HepG2 (cell line): ENCODE results near the gene IQSEC1. TPM values are rescaled to one million over a fixed set of nuclear protein-coding genes. Genes with fewer than 3 reads are reported as not detected.

Experiments used
- ATAC-seq: fragments of 200-7000 bp; cut with Tn5 transposase; 3 replicates; pipeline ENCODE4 v1.9.1; 2020; ENCODE audit warnings: mild to moderate bottlenecking, moderate library complexity
- BruUV-seq: library from RNA; stranded (reverse); fragments of 400-500 nt; replicated peaks from 2 replicates; lab custom pipeline; 2021; lab: Mats Ljungman, UMichigan
- CTCF ChIA-PET: fragments of 300-600 bp; formaldehyde crosslinking; extraction: SDS; loops from one replicate; lab custom pipeline; 2021; ENCODE audit warnings: low total read pairs, inconsistent platforms, low intra/inter-chr PET ratio; lab: Yijun Ruan, JAX
- POLR2A ChIA-PET: fragments of 350-600 bp; sonication (Branson Sonifier 250); formaldehyde crosslinking; loops from one replicate; lab custom pipeline; 2020; ENCODE audit warnings: antibody characterized with exemption, inconsistent platforms; lab: Yijun Ruan, JAX
- DNase-seq: peaks from one replicate; pipeline ENCODE4 v3.0.0-alpha.2; 2015; ENCODE audit warnings: low spot score
- FAIRE-seq: peaks from 3 replicates; lab custom pipeline; 2011; peaks lifted over from hg19 to GRCh38; lab: Jason Lieb, UNC
- H2AFZ ChIP-seq: one replicate; pipeline ENCODE4 v1.6.1; 2011; ENCODE audit warnings: low read length, inconsistent platforms
- H3K27ac ChIP-seq: fragments of 300-600 bp; 3 replicates; pipeline ENCODE4 v1.8.0; 2011; ENCODE audit warnings: mixed run types, mild to moderate bottlenecking, mixed read lengths, low read length, inconsistent platforms; ENCODE audit not compliant: insufficient read depth; ENCODE audit errors: extremely low read length
- H3K27me3 ChIP-seq, 2 experiments: fragments of 200-600 bp in 1 of 2; 2 replicates in 1 of 2; 3 replicates in 1 of 2; pipeline versions ENCODE4 v1.6.0 to v1.8.0; 2011; ENCODE audit warnings: low read length in 2 of 2, mild to moderate bottlenecking in 2 of 2, moderate library complexity in 2 of 2, inconsistent platforms in 1 of 2; ENCODE audit not compliant: insufficient read depth in 2 of 2, control insufficient read depth in 1 of 2
- H3K36me3 ChIP-seq, 2 experiments: fragments of 200-600 bp in 1 of 2; replicated peaks in 1 of 2; 2 replicates in 1 of 2; 3 replicates in 1 of 2; pipeline versions ENCODE4 v1.5.1 to v1.8.0; 2011; ENCODE audit warnings: low read length in 2 of 2, inconsistent platforms in 1 of 2; ENCODE audit not compliant: insufficient read depth in 2 of 2, control insufficient read depth in 1 of 2
- H3K4me1 ChIP-seq: 2 replicates; pipeline ENCODE4 v1.5.1; 2012; ENCODE audit warnings: low read length, inconsistent platforms; ENCODE audit not compliant: insufficient read depth
- H3K4me2 ChIP-seq: 2 replicates; pipeline ENCODE4 v1.6.0; 2011; ENCODE audit warnings: low read depth, low read length, inconsistent platforms
- H3K4me3 ChIP-seq, 3 experiments: fragments of 200-600 bp in 1 of 3; sonication (generic), shearing (Covaris generic) in 1 of 3; replicated peaks in 1 of 3; 2 replicates each; pipeline ENCODE4 v1.5.1; 2011 to 2016; ENCODE audit warnings: low read length in 3 of 3, inconsistent platforms in 2 of 3, low read depth in 2 of 3, mild to moderate bottlenecking in 2 of 3, control low read depth in 1 of 3, mixed read lengths in 1 of 3; ENCODE audit not compliant: insufficient read depth in 1 of 3
- H3K79me2 ChIP-seq: one replicate; pipeline ENCODE4 v1.6.1; 2011; ENCODE audit warnings: low read length, inconsistent platforms; ENCODE audit not compliant: insufficient read depth
- H3K9ac ChIP-seq: 2 replicates; pipeline ENCODE4 v1.6.0; 2011; ENCODE audit warnings: mild to moderate bottlenecking, low read depth, low read length, inconsistent platforms; ENCODE audit not compliant: insufficient read depth
- H3K9me3 ChIP-seq: 2 replicates; pipeline ENCODE4 v1.5.1; 2012; ENCODE audit warnings: mild to moderate bottlenecking, low read length
- H4K20me1 ChIP-seq: 2 replicates; pipeline ENCODE4 v1.6.0; 2011; ENCODE audit warnings: inconsistent platforms, mild to moderate bottlenecking, low read length, moderate library complexity; ENCODE audit not compliant: insufficient read depth
- CREB1 ChIP-seq, 2 experiments: fragments of 450-650 bp in 1 of 2; IDR thresholded peaks; 2 replicates each; pipeline ENCODE4 v1.6.1; 2016 to 2017; ENCODE audit warnings: control low read depth in 1 of 2, mild to moderate bottlenecking in 1 of 2, missing compliant biosample characterization in 1 of 2, missing genetic modification characterization in 1 of 2
- HNRNPLL ChIP-seq: fragments of 200-400 bp; formaldehyde crosslinking; IDR thresholded peaks from 2 replicates; pipeline ENCODE4 v1.6.1; 2017; ENCODE audit warnings: mild to moderate bottlenecking, low read depth, low read length; ENCODE audit not compliant: poor library complexity, severe bottlenecking
- SNAPC4 ChIP-seq: sonication (generic); formaldehyde crosslinking; IDR thresholded peaks from 2 replicates; pipeline ENCODE4 v1.4.0; 2020; ENCODE audit warnings: mild to moderate bottlenecking, missing genetic modification reagents
- TARDBP ChIP-seq: sonication (generic); formaldehyde crosslinking; IDR thresholded peaks from 2 replicates; pipeline ENCODE4 v1.8.0; 2022; ENCODE audit warnings: mild to moderate bottlenecking, missing genetic modification reagents
- TCF7 ChIP-seq: sonication (generic); IDR thresholded peaks from 2 replicates; pipeline ENCODE4 v1.6.1; 2016; ENCODE audit warnings: antibody characterized with exemption, low read depth
- ZNF382 ChIP-seq: sonication (generic); formaldehyde crosslinking; IDR thresholded peaks from 2 replicates; pipeline ENCODE4 v1.5.0; 2020; ENCODE audit warnings: missing genetic modification reagents, mild to moderate bottlenecking, borderline replicate concordance
- ZNF530 ChIP-seq: sonication (generic); formaldehyde crosslinking; IDR thresholded peaks from 2 replicates; pipeline ENCODE4 v1.5.0; 2020; ENCODE audit warnings: low read depth, mild to moderate bottlenecking, missing genetic modification reagents
- ZNF672 ChIP-seq: sonication (generic); formaldehyde crosslinking; IDR thresholded peaks from 2 replicates; pipeline ENCODE4 v1.8.1; 2022; ENCODE audit warnings: missing genetic modification reagents
- WGBS: methylation state at CpG from one replicate; pipeline ENCODE4 v1.1.6; 2017; ENCODE audit warnings: low lambda C conversion rate; 5-methylcytosine and 5-hydroxymethylcytosine counted together
- in situ Hi-C: cut with HindIII; loops from 2 replicates; pipeline ENCODE4 v1.10.0; 2017; ENCODE audit warnings: low pct_unique_long_range_greater_than_20kb; ENCODE audit not compliant: extremely low pct_ligation_motif_present
- intact Hi-C: fragments of 100-400 bp; cut with micrococcal nuclease; formaldehyde crosslinking; loops from one replicate; pipeline ENCODE4 v1.10.0; 2022; ENCODE audit not compliant: unreplicated experiment
- polyA plus RNA-seq, 8 experiments: library from polyadenylated mRNA; depleted of rRNA in 3 of 8; stranded (reverse) in 7 of 8; unstranded in 1 of 8; fragments of >200 nt; fragmentation: Illumina TruSeq in 4 of 8; extraction: Trizol in 4 of 8; gene quantifications; 2 replicates each; pipeline versions ENCODE4 v1.2.1 to v1.2.3, GENCODE V29; 2011 to 2016; ENCODE audit warnings: low read depth in 4 of 8, missing spikeins in 1 of 8, mixed read lengths in 1 of 8; ENCODE audit not compliant: insufficient read depth in 1 of 8
- total RNA-seq, 5 experiments: library from RNA; depleted of rRNA; stranded (reverse); fragments of >200 nt; fragmentation: Illumina TruSeq; extraction: Trizol; gene quantifications; 2 replicates each; pipeline ENCODE4 v1.2.3, GENCODE V29; 2016; ENCODE audit warnings: low read depth in 1 of 5
- TF ChIP-seq, protein P1 (sequence below): sonication (generic); formaldehyde crosslinking; conservative IDR thresholded peaks from 2 replicates; pipeline ENCODE4 v1.4.0; 2020; ENCODE audit warnings: missing genetic modification reagents

Gene IQSEC1
- total and polyA plus RNA-seq, 2 of the 13 experiments (the other 11 are each of a cell fraction or from before 2014, with no cell fraction given), result 17.4 to 20.2 TPM

DNA sequence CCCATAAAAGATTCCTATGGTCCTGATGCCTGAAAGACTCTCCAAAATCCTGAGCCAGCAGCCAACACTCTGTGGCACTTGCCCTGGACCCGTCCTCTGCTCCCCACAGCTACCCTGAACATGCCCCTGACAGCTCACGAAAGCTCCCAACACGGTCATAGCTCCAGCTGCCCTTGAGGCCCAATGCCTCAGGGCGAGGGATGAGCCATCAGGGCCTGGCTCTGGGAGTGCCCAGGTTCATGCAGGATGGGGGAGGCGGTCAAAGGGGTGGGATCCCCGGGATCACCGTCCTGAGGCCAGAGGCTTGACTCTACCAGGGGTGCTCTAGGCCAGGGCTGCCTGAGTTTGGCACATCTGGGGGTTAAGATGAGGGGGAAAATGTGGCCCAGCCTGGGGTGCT is 159.1 kb downstream of the IQSEC1 start:
- H3K9ac ChIP-seq, result no peak overlapping the region
- H2AFZ ChIP-seq, result no peak overlapping the region
- FAIRE-seq (no peak), ATAC-seq (no peak), DNase-seq (no peak)
- ChIA-PET CTCF (no interaction called here), POLR2A (no interaction called here)
- in situ Hi-C loops, result no loop called here
- H3K27ac ChIP-seq, result no peak overlapping the region
- H3K27me3 ChIP-seq, result no peaks in the 10 kb centered on the region
- H3K79me2 ChIP-seq, result no peaks in the 10 kb centered on the region
- no peaks in the 10 kb centered on the region for H3K4me1 ChIP-seq
- H3K4me2 ChIP-seq, result no peak overlapping the region
- no TSS peak for BruUV-seq
- H3K4me3 ChIP-seq, result no peak overlapping the region
- intact Hi-C loops, result no loop called here
- H3K9me3 ChIP-seq, result no peaks in the 10 kb centered on the region
- TF ChIP-seq, protein P1, sequence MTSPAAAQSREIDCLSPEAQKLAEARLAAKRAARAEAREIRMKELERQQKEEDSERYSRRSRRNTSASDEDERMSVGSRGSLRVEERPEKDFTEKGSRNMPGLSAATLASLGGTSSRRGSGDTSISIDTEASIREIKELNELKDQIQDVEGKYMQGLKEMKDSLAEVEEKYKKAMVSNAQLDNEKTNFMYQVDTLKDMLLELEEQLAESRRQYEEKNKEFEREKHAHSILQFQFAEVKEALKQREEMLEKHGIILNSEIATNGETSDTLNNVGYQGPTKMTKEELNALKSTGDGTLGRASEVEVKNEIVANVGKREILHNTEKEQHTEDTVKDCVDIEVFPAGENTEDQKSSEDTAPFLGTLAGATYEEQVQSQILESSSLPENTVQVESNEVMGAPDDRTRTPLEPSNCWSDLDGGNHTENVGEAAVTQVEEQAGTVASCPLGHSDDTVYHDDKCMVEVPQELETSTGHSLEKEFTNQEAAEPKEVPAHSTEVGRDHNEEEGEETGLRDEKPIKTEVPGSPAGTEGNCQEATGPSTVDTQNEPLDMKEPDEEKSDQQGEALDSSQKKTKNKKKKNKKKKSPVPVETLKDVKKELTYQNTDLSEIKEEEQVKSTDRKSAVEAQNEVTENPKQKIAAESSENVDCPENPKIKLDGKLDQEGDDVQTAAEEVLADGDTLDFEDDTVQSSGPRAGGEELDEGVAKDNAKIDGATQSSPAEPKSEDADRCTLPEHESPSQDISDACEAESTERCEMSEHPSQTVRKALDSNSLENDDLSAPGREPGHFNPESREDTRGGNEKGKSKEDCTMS (CRISPR knock-in tag), result no peak
- no peak for TF ChIP-seq ZNF382 (CRISPR knock-in tag)
- no peak for TF ChIP-seq TARDBP (CRISPR knock-in tag)
- no peak for TF ChIP-seq CREB1 (IDR thresholded peaks at IDR 0.05)
- no peak for TF ChIP-seq CREB1 (CRISPR knock-in tag; IDR thresholded peaks at IDR 0.05)
- 0 out of 2 replicates have a peak, but pooled peaks cover 2% of the 10 kb centered on the region for H4K20me1 ChIP-seq
- H3K36me3 ChIP-seq, result peaks cover 42 to 91% of the 10 kb centered on the region in 2 experiments
- WGBS, result 98% methylated on average over 7 of the region's 7 CpGs

DNA sequence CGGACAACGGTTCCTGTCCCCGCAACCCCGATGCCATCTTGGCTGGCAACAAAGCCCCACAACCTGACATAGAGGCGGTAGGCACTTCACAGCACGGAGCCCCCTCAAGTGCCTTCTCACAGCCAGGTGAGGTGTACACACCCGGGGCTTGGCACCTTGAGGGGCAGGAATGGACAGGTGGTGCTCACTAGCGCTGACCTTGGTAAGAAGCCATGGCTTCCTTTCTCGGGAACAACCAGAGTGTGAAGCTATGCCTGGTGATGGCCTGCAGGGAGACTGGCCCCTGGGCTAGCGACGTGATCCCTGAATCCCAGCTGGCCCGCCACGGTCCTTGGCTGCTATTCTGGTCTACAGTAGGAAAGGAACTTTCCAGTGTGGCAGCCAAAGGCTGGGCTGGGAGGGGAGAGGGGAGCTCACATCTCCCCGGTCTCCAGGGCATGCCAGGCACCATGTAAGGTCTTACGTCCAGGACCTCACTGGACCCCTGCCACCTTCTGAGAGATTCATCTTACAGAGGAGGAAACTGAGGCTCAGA is 161.3 kb downstream of the IQSEC1 start:
- intact Hi-C loops, result no loop called here
- Histone ChIP-seq H3K9ac (no peak overlapping the region), H3K36me3 (peaks cover 52 to 96% of the 10 kb centered on the region in 2 experiments), H2AFZ (no peak overlapping the region), H3K4me2 (no peak overlapping the region), H3K27ac (no peak overlapping the region), H3K4me1 (no peaks in the 10 kb centered on the region), H4K20me1 (0 out of 2 replicates have a peak, but pooled peaks cover 2% of the 10 kb centered on the region), H3K79me2 (no peaks in the 10 kb centered on the region), H3K4me3 (no peak overlapping the region), H3K9me3 (no peaks in the 10 kb centered on the region), H3K27me3 (no peaks in the 10 kb centered on the region)
- ChIA-PET CTCF (no interaction called here), POLR2A (no interaction called here)
- ATAC-seq, result no peak
- no TSS peak for BruUV-seq
- in situ Hi-C loops, result no loop called here
- FAIRE-seq, result no peak
- no peak for DNase-seq
- 100% methylated on average over 2 of the region's 15 CpGs for WGBS
- no peak for TF ChIP-seq TCF7
- no peak for TF ChIP-seq ZNF530
- TF ChIP-seq SNAPC4 (CRISPR knock-in tag), result no peak
- no peak for TF ChIP-seq ZNF672 (CRISPR knock-in tag)
- no peak for TF ChIP-seq HNRNPLL
